Fibroblast of skin of back (primary cell): Measurements from ENCODE around the gene EMILIN1.

ENCODE experiments used
- DNase-seq: peaks from one replicate; pipeline ENCODE4 v3.0.0-alpha.2; 2013

EMILIN1 gene

DNA sequence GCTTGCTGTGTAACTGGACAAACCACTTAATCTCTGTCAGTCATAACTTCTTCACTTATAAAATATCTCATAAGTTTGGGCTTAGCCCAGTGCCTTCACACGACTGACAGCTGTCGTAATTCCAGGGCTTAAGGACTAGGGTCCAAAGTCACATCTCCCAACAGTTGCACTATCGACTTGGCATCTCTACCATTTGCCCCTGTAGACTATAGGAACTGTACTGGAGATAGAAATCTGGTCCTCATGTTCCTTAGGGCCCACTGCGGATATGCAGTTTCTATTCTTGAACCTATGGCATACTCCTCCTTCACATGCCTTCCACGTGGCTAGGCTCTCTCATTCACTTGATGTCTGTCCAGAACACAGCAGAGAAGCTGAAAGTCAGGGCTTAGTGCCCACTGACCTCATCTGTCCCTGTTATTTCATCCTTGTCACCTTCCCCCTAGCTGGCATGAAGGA is 47.9 kb downstream of the EMILIN1 start:
- DNase-seq = no peak

DNA sequence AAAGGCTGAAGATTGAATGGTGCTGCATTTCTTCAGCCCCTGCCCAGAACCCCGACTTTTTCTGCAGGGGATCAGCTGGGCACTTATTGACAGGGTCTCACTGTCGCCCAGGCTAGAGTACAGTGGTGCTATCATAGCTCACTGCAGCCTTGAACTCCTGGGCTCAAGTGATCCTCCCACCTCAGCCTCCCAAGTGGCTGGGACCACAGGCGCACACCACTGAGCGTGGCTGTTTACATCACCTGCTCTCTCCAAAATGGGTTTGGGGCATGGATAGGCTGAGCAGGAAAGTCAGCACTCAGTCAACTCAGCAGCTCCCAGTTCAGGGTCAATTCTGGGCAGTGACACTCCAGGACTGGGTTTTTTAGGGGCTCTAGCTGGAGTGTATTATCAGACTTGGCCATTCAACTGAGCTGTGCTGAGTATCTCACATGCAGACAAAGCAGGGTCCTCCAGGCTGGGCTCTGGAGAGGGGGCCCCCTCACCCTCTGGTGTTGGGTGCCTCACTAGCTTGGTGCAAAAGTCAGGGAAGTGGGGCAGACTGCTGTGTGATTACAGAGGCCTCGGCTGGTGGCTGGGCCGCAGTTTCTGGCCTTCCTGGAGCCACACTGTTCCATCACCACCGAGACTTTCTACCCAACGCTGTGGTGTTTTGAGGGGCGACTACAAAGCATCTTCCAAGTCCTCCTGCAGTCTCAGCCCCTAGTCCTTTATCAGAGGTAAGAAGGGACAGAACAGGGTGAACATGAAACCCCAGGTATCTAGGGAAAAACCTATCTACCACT is 49.7 kb downstream of the EMILIN1 start:
- DNase-seq = no peak

DNA sequence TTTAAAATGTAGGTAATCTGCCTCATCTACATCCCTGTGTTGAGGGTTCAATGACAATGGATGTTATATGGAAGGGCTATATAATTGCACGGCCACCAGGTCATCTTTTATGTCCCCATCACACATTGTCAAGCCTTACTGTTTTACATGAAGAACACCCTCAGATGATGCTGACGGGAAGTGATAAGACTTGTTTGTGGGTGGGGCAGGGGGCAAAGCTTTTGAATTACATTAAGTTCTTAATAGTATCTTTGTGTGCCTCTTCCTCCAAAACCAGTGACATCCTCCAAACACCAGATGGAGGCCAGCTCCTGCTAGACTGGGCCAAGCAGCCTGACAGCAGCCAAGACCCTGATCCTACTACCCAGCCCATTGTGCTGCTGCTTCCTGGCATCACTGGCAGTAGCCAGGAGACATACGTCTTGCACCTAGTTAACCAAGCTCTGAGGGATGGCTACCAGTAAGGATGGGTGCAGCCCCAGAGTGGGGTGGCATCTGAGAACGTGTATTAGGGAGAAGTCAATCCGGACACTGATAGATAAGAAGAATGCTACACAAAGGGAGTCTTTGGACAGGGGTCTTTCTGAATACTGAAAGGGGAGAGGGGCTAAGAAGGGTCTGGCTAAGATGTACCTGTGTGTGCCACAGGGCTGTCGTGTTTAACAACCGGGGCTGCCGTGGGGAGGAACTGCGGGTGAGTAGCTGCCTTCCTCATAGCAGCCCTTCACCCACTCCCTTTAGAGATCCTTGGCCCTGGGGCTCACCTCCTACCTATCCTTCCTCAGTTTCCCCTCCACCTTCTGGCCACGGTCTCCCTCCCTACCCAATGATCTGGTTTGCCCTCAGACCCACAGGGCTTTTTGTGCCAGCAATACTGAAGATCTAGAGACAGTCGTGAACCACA is 50.5 kb downstream of the EMILIN1 start:
- DNase-seq = no peak

DNA sequence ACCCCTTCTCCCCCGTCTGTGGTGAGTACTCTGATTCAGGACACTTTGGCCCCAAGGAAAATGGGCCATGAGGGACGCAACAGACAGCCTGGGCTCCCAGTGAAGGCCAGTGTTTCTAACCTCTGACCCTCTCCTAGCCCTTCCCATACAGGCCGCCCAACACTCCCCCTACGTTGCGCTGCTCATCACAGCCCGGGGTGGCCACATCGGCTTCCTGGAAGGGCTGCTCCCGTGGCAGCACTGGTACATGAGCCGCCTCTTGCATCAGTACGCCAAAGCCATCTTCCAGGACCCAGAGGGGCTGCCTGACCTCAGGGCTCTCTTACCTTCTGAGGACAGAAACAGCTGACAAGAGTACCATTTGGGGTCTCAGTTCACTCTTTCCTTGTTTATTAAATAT is 52.0 kb downstream of the EMILIN1 start:
- no peak for DNase-seq

DNA sequence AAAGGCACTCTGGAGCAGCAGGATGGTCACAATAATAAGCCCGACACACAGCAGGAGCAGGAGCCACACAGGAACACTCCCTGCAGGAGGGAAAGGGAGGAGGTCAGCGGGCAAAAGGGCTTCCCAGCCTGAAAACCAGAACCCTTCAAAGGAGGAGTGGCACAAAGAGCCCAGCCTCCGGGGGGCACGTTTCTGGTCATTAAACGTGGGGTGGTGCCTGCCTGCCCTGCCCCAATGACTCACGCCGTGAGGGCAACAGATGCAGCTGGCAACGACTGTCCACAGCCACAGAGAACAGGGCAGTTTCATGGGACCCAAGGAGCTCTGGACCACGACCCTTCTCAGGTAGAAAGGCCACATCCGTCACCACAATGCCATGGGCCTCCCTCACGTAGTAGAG is 53.0 kb downstream of the EMILIN1 start:
- DNase-seq = no peak

DNA sequence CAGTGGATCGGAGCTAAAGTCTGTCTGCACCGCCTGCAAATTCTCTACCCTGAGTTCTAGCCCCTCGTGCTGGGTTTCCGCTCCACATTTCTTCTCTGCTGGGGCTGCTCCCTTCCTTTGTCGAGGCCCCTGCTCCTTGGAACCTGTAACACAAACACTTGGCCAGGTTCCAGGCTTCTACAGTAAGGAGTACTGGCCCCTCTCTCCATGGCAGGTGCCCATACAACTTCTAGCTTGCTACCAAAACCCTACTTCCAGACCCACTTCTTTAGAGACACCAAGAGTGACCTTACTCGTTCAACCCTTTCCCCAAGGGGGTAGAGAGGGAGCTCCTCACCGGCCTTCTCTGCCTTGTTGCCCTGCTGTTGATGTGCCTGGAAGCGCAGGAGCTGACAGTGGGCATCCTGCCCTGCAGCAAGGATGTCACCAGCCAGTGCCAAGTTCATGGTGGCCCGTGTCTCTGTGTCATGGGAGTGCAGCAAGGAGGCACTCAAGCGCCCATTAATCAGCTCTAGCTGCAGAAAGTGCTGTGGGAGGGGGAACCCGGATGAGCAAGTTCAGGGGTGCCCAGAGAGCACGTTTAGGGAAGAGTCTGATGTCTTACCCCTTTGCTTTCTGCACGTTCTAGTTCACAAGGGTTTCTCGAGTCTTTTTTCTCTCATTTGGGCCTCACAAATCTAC is 54.9 kb downstream of the EMILIN1 start:
- DNase-seq = no peak

DNA sequence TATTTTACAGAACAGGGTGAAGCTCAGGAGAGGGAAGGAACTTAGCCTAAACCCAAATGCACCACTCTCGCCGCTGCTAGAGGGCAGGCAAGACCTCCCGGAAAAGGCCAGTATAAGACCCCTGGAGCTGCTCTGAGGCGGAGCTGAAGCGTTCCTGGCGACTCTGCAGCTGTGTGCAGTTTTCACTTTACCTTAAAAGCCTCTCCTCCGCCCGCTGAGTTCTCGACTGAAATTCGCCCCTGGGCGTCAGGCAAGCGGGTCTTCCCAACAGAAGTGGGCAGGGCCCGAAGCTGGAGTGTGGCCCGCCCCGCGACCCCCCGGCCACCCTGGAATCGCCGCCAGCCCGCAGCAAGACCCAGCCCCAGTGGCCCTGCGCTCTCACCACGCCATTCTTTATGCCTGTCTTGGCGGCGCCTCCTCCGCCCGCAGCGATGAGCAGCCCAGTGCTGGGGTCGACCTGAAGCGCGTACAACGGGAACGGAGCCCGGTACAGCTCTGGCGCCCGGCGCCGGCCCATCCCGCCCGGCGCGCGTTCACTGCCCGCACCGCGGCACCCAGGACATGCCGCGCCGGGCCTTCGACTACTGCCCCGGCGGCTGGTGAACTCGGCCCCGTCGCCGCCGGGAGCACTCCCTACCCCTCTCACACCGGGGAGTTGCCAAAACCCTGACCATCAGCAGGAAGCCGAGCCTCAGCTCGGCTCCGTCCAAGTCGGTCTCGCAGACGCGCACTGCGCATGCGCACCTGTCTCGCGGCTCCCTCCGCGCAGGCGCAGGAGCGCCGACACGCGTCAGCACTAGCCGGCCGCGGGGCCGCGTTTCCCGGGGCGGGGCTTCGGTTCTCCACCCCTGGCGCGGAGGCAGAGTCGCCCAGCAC is 55.7 kb downstream of the EMILIN1 start, which contains the start of gene PREB:
Gene PREB, minus strand, starts transcription at position 732 of the 876 bp plus-strand sequence. Its CDS starts 215 bp downstream, at position 517.
- peak; percentile 92 for DNase-seq

DNA sequence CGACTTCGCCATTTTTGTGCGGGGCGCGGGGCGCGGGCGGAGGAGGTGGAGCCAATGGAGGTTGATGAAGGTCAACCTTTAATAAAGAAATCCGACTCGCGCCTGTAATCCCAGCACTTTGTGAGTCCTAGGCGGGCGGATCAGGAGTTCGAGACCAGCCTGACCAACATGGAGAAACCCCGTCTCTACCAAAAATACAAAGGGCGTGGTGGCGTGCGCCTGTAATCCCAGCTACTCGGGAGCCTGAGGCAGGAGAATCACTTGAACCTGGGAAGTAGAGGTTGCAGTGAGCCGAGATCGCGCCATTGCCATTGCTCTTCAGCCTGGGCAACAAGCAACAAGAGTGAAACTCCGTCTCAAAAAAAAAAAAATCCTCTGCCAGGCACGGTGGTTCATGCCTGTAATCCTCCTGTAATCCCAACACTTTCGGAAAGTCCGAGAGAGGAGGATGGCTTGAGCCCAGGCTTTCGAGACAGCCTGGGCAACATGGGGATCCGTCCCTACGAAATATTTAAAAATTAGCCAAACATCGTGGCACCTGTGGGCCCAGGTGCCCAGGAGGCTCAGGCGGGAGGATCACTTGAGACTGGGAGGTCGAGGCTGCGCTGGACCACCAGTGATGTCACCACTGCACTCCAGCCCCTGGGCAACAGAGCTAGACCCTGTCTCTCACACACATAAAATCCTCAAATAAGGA is 56.5 kb downstream of the EMILIN1 start:
- DNase-seq = no peak

DNA sequence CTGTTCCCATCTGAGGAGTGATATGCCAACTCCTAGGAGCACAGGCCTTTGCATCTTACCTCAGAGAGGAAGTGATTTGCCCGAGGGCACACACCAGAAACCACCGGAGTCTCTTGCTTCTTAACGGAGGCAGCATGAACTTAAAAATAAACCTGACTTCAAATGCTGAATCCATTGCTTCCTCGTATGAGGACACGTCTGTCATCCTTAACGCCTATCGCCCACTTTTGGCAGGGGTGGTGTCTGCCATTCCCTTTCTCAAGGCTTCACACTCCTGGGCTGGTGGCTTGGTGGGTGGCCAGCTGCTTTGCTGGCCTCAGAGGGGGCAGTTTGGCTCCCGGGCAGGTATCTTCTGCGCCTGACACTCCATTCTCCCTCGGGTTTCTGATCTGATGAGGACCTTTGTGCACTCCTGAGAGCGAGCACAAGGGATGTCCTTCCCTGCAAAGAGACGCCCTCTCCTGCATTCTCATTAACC is 57.1 kb downstream of the EMILIN1 start:
- DNase-seq = no peak
